Body of pancreas (tissue), 4 donors: ENCODE results near the gene CADM2. TPM values are rescaled to one million over a fixed set of nuclear protein-coding genes. Genes with fewer than 3 reads are reported as not detected.

Source experiments
- ATAC-seq: fragments of 150-250 bp; one replicate; pipeline ENCODE4 v1.9.1; 2016
- DNase-seq, 4 donors: peaks; one replicate each; pipeline ENCODE4 v3.0.0-alpha.2; 2019
- H3K27ac ChIP-seq, 4 donors: fragments of 200-600 bp; sonication (generic); 1 replicate in 3 of 4; 2 replicates in 1 of 4; pipeline versions ENCODE4 v1.5.1 to v1.6.1; 2016 to 2019; ENCODE audit warnings: mild to moderate bottlenecking in 1 of 4, mixed read lengths in 1 of 4, moderate library complexity in 1 of 4
- H3K27me3 ChIP-seq, 2 donors: fragments of 200-600 bp; sonication (generic); one replicate each; pipeline ENCODE4 v1.6.0; 2016; ENCODE audit warnings: mild to moderate bottlenecking in 1 of 2
- H3K36me3 ChIP-seq, 2 donors: fragments of 200-600 bp; sonication (generic); replicated peaks in 1 of 2; 2 replicates each; pipeline ENCODE4 v1.5.1; 2016; ENCODE audit warnings: low read depth in 2 of 2; ENCODE audit not compliant: insufficient read depth in 1 of 2
- H3K4me1 ChIP-seq: fragments of 200-600 bp; sonication (generic); one replicate; pipeline ENCODE4 v1.6.0; 2016
- H3K4me3 ChIP-seq, 2 donors: fragments of 200-600 bp; sonication (generic); 1 replicate in 1 of 2; 2 replicates in 1 of 2; pipeline ENCODE4 v1.5.1; 2016 to 2019
- H3K9me3 ChIP-seq, 3 donors: fragments of 200-600 bp; sonication (generic); 1 replicate in 2 of 3; 2 replicates in 1 of 3; pipeline ENCODE4 v1.5.1; 2016
- POLR2A ChIP-seq, 3 donors: fragments of 450-650 bp; IDR thresholded peaks; one replicate each; pipeline ENCODE4 v1.6.1; 2016; ENCODE audit warnings: antibody characterized with exemption in 3 of 3, mild to moderate bottlenecking in 2 of 3
- WGBS, 2 donors: methylation state at CpG; one replicate each; pipeline ENCODE4 v1.1.5; 2017; 5-methylcytosine and 5-hydroxymethylcytosine counted together
- intact Hi-C: fragments of 100-400 bp; cut with DNase I; formaldehyde crosslinking; loops from one replicate; pipeline ENCODE4 v1.15.1; 2023
- total RNA-seq, 2 donors: library from RNA; depleted of rRNA; stranded (reverse); fragments of >200 nt; gene quantifications; one replicate each; pipeline ENCODE4 v1.1.0, GENCODE V29; 2016
- TF ChIP-seq, protein P1 (sequence below), 7 experiments: fragments of 450-650 bp in 4 of 7; fragments of 200-600 bp in 3 of 7; sonication (generic) in 3 of 7; IDR thresholded peaks; one replicate each; pipeline ENCODE4 v1.5.1; 2016 to 2019; ENCODE audit warnings: antibody characterized with exemption in 7 of 7

CADM2 gene
- total RNA-seq, 2 donors from 2014 or later: 0.26 to 1.3 TPM

- H3K4me1 ChIP-seq: no peaks in the 10 kb centered on the region
- no peak for DNase-seq
- intact Hi-C loops: no loop called here
Observed at GRCh38 chr3:84967767-84968581, 9.2 kb downstream of the CADM2 start.

DNA sequence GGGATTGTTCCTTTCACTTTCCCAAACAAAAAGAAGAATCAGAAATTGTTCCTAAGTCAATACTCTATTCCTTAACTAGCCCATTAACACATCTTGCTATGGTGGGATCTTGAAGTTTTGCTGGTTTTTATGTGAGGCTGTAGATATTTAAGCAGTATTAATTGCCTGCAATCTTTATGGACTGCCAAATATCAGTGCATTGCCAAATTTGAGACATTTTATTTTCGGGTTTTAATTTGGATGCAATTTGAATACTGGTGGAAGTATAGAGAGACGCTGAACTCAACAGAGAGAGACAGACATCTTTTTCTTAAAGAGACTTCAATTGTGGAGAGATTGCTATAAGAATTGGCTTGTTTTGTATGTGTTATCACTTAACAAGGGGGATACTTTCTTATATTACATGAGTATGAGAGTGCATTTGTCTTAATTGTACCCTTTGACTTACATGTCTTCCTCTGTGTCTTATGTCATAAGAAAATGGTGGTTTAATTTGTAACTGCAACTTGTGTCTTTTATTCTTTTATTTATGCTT, 10.0 kb downstream of the CADM2 start:
- intact Hi-C loops: no loop called here
- no peak for ATAC-seq
- 60 to 65% methylated on average over 2 of the region's 2 CpGs for WGBS, 2 donors

More at GRCh38 chr3:84967767-84968581, 9.2 kb downstream of the CADM2 start:
- Histone ChIP-seq H3K4me3 (no peak overlapping the region), H3K36me3 (no peaks in the 10 kb centered on the region), H3K27ac (no peak overlapping the region), H3K27me3 (no peaks in the 10 kb centered on the region), H3K9me3 (no peaks in the 10 kb centered on the region)
- no peak for ATAC-seq
- WGBS, 2 donors: 21 to 25% methylated on average over 5 of the region's 5 CpGs
- no peak for TF ChIP-seq POLR2A (IDR thresholded peaks at IDR 0.05)
- TF ChIP-seq, protein P1, sequence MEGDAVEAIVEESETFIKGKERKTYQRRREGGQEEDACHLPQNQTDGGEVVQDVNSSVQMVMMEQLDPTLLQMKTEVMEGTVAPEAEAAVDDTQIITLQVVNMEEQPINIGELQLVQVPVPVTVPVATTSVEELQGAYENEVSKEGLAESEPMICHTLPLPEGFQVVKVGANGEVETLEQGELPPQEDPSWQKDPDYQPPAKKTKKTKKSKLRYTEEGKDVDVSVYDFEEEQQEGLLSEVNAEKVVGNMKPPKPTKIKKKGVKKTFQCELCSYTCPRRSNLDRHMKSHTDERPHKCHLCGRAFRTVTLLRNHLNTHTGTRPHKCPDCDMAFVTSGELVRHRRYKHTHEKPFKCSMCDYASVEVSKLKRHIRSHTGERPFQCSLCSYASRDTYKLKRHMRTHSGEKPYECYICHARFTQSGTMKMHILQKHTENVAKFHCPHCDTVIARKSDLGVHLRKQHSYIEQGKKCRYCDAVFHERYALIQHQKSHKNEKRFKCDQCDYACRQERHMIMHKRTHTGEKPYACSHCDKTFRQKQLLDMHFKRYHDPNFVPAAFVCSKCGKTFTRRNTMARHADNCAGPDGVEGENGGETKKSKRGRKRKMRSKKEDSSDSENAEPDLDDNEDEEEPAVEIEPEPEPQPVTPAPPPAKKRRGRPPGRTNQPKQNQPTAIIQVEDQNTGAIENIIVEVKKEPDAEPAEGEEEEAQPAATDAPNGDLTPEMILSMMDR (IDR thresholded peaks at IDR 0.05): no peak

GRCh38 chr3:84974347-84974746, 15.6 kb downstream of the CADM2 start:
- H3K4me3 ChIP-seq: no peak overlapping the region
- no peaks in the 10 kb centered on the region for H3K9me3 ChIP-seq
- intact Hi-C loops: no loop called here
- H3K27ac ChIP-seq: no peak overlapping the region
- DNase-seq (no peak), ATAC-seq (no peak)
- TF ChIP-seq, protein P1 (IDR thresholded peaks at IDR 0.05): no peak
- TF ChIP-seq POLR2A (IDR thresholded peaks at IDR 0.05): no peak
- no peaks in the 10 kb centered on the region for H3K27me3 ChIP-seq
- H3K4me1 ChIP-seq: no peaks in the 10 kb centered on the region
- H3K36me3 ChIP-seq: no peaks in the 10 kb centered on the region

More for the DNA sequence above, 10.0 kb downstream of the CADM2 start:
- no peaks in the 10 kb centered on the region for H3K36me3 ChIP-seq
- H3K4me1 ChIP-seq: no peaks in the 10 kb centered on the region
- H3K27me3 ChIP-seq: no peaks in the 10 kb centered on the region
- TF ChIP-seq, protein P1 (IDR thresholded peaks at IDR 0.05): no peak
- TF ChIP-seq POLR2A (IDR thresholded peaks at IDR 0.05): no peak
- no peak overlapping the region for H3K4me3 ChIP-seq
- H3K9me3 ChIP-seq: no peaks in the 10 kb centered on the region
- DNase-seq: no peak
- H3K27ac ChIP-seq: no peak overlapping the region

DNA sequence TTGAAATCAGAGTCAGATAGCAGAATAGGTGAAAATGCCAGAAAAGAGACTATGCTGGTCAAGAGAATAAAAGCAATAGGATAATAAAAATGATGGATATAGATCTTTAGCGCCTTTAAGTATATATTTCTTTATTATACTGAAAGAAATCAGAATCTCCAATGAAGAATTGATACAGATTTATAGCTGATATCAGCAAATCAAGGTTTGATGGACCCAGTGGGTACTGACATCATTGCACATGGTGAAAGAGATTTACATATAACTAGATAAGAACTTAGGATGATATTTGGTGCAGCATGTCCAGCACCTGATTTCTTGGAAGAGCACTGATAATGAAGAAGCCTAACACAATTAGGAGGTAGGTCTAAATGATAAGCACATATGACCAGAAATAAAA, 18.2 kb downstream of the CADM2 start:
- no peak overlapping the region for H3K27ac ChIP-seq
- H3K36me3 ChIP-seq: no peaks in the 10 kb centered on the region
- ATAC-seq: no peak
- no peak for TF ChIP-seq POLR2A (IDR thresholded peaks at IDR 0.05)
- TF ChIP-seq, protein P1 (IDR thresholded peaks at IDR 0.05): no peak
- H3K4me1 ChIP-seq: no peaks in the 10 kb centered on the region
- H3K9me3 ChIP-seq: no peaks in the 10 kb centered on the region
- intact Hi-C loops: no loop called here
- no peak overlapping the region for H3K4me3 ChIP-seq
- H3K27me3 ChIP-seq: no peaks in the 10 kb centered on the region
- 46 to 49% methylated on average over 1 of the region's 1 CpG for WGBS, 2 donors
- DNase-seq: no peak
